Sciatic nerve (tissue), 2 donors: ENCODE results near the gene RAET1G. TPM values are rescaled to one million over a fixed set of nuclear protein-coding genes. Genes with fewer than 3 reads are reported as not detected.
"Not testable (repeated sequence)": the region's sequence is repeated elsewhere in the genome, so short reads cannot be mapped to it uniquely, and the experiment has no call there.

ENCODE experiments used
- ATAC-seq: fragments of 200-7000 bp; cut with Tn5 transposase; one replicate; pipeline ENCODE4 v1.9.1; 2020; ENCODE audit warnings: mild to moderate bottlenecking, moderate library complexity
- DNase-seq: peaks from one replicate; pipeline ENCODE4 v3.0.0-alpha.2; 2020; ENCODE audit warnings: low spot score
- intact Hi-C: fragments of 100-400 bp; cut with DNase I; formaldehyde crosslinking; loops from one replicate; pipeline ENCODE4 v1.14.2; 2022
- total RNA-seq: library from RNA; stranded (reverse); fragmentation: NEBNext Ultra II Directional; extraction: Animal tissue kit (Norgen Biotek cat#: 25700); gene quantifications from one replicate; pipeline ENCODE4 v1.2.1, GENCODE V29; 2021
- donor health status: DM: no; HTN: no; CAD: no.
- donor health status: DM: no; HTN: no; CAD: no.

The RAET1G gene
- total RNA-seq, 1 donor from 2014 or later = 0.53 TPM

- ATAC-seq (no peak), DNase-seq (no peak)
- intact Hi-C loops = no loop called here
Measured at GRCh38 chr6:149903938-149904611, 18.8 kb downstream of the RAET1G start.

DNA sequence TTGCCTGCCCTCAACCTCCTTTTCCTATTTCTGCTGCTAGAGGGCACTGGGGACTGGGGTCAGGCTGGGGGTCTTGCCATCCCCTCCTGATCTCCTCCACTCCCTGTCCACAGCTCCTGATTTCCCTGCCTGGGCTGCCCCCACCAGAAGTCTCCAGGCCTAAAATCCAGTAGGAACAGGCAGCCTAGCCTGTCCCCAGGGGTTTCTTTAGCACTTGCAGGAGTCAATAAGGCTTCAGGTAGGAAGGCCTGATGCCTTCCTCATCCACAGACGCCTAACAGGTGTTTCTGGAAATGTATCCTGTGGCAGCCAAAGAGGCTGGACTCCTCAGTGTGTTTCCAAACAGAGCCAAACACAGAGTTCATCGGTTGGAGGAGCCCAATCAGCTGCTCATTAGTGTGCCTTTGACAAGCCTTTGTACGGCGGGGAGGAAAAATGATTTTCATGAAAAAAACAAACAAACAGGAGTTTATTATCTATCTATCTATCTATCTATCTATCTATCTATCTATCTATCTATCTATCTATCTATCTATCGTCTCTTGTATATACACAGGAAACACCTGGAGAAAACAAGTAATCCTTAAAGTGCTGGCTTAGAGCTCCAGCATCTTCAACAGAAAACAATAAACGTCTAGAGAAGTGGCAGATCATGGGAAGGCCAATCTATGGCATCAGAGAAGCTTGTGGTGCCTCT is 21.3 kb downstream of the RAET1G start:
- intact Hi-C loops = no loop called here
- ATAC-seq = no peak
- no peak for DNase-seq

DNA sequence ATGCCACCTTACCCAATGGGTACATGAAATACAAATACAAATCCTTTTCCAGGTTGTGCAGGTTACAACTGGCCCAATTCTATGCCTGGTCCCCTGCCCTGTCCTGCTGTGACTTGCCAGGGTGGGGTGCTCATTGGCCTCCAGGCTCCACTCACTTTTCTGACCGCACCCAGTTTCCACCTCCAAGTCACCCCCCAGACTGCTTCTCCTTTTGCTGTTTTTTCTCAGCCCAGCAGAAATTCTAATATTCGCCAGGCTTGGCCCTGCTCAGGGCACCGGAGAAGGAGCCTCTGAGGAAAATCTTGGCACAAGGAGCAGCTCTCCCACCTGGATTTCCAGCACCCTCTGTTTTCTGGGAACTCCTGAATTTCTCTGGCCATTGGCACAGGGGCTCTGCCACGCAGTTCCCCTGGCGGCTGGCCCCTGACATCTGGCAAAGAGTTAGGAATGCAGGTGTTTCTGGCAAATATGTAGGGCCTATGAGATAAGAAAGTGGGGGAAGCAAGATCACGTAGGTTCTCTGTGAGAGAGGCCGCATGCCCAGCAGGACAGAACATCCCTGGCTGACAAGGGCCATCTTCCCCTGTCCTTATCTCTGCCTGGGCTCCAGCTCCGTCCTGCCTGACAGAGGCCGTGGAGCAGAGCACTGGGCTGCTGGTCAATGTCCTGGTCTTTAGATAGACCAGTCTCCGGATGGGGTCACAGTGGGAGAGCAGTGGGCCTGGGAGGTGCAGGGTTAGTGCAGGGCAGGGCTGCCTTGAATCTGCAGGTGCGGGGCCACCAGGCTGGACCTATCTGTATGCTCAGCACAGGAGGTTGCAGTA is 22.1 kb downstream of the RAET1G start:
- DNase-seq = peak; percentile 48
- ATAC-seq = no peak
- intact Hi-C loops = no loop called here

DNA sequence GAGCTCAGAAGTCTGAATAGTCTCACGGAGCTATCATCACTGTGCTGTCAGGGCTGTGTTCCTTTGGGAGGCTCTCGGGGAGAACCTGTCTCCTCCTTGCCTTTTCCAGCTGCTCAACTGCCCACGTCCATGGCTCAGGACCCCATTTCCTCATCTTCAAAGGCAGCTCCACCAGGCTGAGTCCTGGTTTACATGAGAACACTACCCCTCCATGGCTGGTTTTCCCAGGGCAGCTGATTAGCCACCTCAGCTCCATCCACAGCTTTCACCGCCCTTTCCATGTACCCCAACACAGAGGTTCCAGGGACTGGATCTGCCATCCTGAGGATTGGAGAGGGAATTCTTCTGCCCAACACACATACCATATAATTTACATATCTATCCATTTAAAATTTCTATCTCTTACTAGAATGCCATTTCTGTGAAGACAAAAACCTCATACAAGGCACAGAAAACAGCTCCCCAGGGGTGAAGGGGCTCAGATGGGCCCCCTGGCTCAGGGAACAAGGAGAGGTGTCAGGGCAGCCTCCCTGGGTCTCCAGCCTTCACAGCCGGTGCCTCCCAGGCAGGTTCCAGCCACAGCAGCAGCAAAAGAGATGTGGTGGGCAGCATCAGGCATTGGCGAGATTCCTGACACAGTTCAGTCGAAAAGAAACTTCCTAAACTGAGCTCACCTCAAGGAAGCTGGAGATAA is 22.8 kb downstream of the RAET1G start:
- intact Hi-C loops = no loop called here
- DNase-seq (peak; percentile 39), ATAC-seq (no peak)

DNA sequence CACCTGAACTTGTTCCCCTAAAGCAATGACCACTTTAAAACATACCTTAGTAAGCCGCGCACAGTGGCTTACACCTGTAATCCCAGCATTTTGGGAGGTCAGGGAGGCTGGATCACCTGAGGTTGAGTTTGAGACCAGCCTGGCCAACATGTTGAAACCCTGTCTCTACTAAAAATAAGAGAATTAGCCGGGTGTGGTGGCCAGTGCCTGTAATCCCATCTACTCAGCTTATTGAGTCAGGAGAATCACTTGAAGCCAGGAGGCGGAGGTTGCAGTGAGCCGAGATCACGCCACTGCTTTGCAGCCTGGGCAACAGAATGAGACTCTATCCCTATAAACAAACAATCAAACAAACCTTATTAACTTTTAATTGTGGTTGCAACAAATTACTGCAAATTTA is 23.4 kb downstream of the RAET1G start:
- DNase-seq (no peak), ATAC-seq (no peak)
- intact Hi-C loops = no loop called here

- ATAC-seq (no peak), DNase-seq (no peak)
Measured at GRCh38 chr6:149898966-149899365, 24.0 kb downstream of the RAET1G start.

GRCh38 chr6:149897855-149898744 is 24.8 kb downstream of the RAET1G start, which contains the start of gene RAET1E:
RAET1E (minus strand) TSS chr6:149898113; CDS start chr6:149890901, 7,212 bp downstream.
- DNase-seq = peak; percentile 44
- ATAC-seq = no peak
- intact Hi-C loops = no loop called here

More at GRCh38 chr6:149898966-149899365, 24.0 kb downstream of the RAET1G start:
- intact Hi-C loops = no loop called here

- peak; percentile 94 for ATAC-seq
- DNase-seq = peak; percentile 88
- intact Hi-C loops = no loop called here
Measured at GRCh38 chr6:149897015-149897697, 25.8 kb downstream of the RAET1G start.

DNA sequence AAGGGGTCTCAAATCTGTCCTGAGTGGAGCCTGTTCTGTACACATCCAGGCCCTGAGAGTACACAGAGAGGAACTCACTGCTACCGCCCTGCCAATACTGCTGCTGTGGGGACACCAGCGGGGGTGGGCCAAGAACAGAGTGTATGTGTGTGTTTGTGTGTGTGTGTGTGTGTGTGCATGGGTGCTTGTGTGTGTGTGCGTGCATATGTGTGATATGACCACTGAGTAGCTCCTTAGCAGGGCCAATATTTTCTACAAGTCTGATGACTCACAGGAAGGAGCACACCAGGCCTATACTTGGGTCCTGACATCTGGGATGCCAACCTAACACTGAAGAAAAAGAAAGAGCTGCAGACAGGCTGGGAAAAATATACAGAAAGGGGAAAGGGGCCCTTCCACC is 26.4 kb downstream of the RAET1G start:
- DNase-seq = no peak
- no peak for ATAC-seq
- intact Hi-C loops = no loop called here

GRCh38 chr6:149895833-149896271 is 27.1 kb downstream of the RAET1G start:
- no peak for DNase-seq
- intact Hi-C loops = no loop called here
- peak; percentile 14 for ATAC-seq

DNA sequence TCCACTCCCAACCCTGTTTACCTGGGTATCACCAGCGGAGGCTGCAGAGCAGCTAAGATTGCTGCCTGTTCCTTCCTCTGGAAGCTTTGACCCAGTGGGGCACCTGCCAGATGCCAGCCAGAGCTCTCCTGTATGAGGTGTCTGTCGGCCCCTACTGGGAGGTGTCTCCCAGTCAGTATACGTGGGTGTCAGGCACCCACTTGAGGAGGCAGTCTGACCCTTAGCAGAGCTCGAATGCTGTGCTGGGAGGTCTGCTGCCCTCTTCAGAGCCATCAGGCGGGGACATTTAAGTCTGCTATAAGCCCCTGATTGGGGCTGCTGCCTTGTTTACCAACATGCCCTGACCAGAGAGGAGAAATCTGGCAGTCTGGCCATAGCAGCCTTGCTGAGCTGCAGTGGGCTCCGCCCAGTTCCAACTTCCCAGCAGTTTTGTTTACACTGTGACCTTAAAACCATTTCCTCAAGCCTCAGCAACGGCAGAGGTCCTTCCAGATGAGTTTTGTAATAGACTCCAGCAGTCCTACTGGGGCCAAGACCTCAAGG is 27.8 kb downstream of the RAET1G start:
- DNase-seq = peak; percentile 72
- intact Hi-C loops = no loop called here
- peak; percentile 85 for ATAC-seq

DNA sequence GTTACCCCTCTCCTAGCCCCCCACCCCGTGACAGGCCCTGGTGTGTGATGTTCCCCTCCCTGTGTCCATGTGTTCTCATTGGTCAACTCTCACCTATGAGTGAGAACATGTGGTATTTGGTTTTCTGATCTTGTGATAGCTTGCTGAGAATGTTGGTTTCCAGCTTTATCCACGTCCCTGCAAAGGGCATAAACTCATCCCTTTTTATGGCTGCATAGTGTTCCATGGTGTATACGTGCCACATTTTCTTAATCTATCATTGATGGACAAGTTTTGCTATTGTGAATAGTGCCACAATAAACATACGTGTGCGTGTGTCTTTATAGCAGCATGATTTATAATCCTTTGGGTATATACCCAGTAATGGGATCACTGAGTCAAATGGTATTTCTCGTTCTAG is 31.1 kb downstream of the RAET1G start:
- intact Hi-C loops, DNase-seq, ATAC-seq: not testable (repeated sequence)

- ATAC-seq (no peak), DNase-seq (no peak)
- intact Hi-C loops = no loop called here
Measured at GRCh38 chr6:149891259-149891658, 31.7 kb downstream of the RAET1G start.

GRCh38 chr6:149890629-149891045 is 32.3 kb downstream of the RAET1G start:
- intact Hi-C loops = no loop called here
- ATAC-seq (no peak), DNase-seq (no peak)

DNA sequence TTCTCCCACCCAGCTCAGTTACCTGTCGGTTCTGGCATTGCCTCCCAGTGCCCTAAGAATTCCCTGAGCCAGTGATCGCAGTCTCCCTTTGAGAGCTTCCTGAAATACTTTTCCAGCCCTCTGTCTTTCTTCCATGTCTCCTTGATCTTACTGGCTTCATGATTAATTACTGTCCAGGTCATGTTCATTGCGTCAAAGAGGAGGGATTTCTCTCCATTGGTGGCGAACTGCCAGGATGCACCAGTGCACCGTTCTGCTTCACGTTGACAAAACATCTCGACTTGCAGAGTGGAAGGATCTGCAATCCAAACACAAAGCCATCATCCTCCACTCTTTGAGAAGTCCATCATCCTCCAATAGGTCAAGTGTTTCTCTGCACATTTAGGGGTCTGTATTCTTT is 33.6 kb downstream of the RAET1G start:
- intact Hi-C loops = no loop called here
- no peak for ATAC-seq
- no peak for DNase-seq

DNA sequence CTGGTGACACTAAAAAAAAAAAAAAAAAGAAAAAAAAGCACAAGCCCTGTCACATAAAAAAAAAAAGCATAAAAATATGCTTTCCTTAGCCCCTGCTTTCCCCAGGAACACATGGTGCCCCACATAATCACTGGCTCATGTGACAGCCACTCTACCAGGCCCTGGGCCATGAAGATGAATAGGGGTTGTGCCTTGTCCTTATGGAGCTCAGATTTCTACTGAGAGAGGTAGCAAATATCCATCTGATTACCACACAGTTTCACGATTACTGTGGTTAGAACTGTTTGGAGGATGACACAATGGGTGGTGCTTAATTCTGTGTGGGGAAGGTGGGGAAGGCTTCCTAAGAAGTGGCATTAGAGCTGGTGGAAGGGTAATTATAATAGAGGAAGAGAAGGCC is 34.3 kb downstream of the RAET1G start:
- no peak for ATAC-seq
- no peak for DNase-seq
- intact Hi-C loops = no loop called here

- ATAC-seq (no peak), DNase-seq (no peak)
- intact Hi-C loops = no loop called here
Measured at GRCh38 chr6:149888093-149888492, 34.8 kb downstream of the RAET1G start.
